Ishikawa (cell line): ENCODE results near the gene SLA2.

Source experiments
- CREB1 ChIP-seq: IDR thresholded peaks from 2 replicates; pipeline ENCODE4 v1.6.1; 2012; ENCODE audit warnings: low read depth
- EP300 ChIP-seq: IDR thresholded peaks from 2 replicates; pipeline ENCODE4 v1.6.1; 2012; ENCODE audit warnings: borderline replicate concordance
- RAD21 ChIP-seq: IDR thresholded peaks from 2 replicates; pipeline ENCODE4 v1.6.1; 2012; ENCODE audit warnings: low read depth
- TAF1 ChIP-seq: IDR thresholded peaks from 2 replicates; pipeline ENCODE4 v1.6.1; 2012; ENCODE audit warnings: low read depth, mild to moderate bottlenecking
- USF1 ChIP-seq: IDR thresholded peaks from 2 replicates; pipeline ENCODE4 v1.6.1; 2012
- YY1 ChIP-seq: IDR thresholded peaks from 2 replicates; pipeline ENCODE4 v1.6.1; 2012; ENCODE audit warnings: low read depth
- ZBTB7A ChIP-seq: IDR thresholded peaks from 2 replicates; pipeline ENCODE4 v1.6.1; 2012; ENCODE audit warnings: low read depth
- TF ChIP-seq, protein P1 (sequence below): IDR thresholded peaks from 2 replicates; pipeline ENCODE4 v1.6.1; 2012
- TF ChIP-seq, protein P2 (sequence below): IDR thresholded peaks from 2 replicates; pipeline ENCODE4 v1.6.1; 2012; ENCODE audit warnings: low read depth, mild to moderate bottlenecking

GRCh38 chr20:36676701-36677421, 30.9 kb upstream of the SLA2 start:
- TF ChIP-seq TAF1 (no peak), RAD21 (no peak), USF1 (no peak), ZBTB7A (no peak), CREB1 (no peak), YY1 (no peak), EP300 (no peak)
- TF ChIP-seq, protein P1, sequence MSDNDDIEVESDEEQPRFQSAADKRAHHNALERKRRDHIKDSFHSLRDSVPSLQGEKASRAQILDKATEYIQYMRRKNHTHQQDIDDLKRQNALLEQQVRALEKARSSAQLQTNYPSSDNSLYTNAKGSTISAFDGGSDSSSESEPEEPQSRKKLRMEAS, result no peak
- TF ChIP-seq, protein P2, sequence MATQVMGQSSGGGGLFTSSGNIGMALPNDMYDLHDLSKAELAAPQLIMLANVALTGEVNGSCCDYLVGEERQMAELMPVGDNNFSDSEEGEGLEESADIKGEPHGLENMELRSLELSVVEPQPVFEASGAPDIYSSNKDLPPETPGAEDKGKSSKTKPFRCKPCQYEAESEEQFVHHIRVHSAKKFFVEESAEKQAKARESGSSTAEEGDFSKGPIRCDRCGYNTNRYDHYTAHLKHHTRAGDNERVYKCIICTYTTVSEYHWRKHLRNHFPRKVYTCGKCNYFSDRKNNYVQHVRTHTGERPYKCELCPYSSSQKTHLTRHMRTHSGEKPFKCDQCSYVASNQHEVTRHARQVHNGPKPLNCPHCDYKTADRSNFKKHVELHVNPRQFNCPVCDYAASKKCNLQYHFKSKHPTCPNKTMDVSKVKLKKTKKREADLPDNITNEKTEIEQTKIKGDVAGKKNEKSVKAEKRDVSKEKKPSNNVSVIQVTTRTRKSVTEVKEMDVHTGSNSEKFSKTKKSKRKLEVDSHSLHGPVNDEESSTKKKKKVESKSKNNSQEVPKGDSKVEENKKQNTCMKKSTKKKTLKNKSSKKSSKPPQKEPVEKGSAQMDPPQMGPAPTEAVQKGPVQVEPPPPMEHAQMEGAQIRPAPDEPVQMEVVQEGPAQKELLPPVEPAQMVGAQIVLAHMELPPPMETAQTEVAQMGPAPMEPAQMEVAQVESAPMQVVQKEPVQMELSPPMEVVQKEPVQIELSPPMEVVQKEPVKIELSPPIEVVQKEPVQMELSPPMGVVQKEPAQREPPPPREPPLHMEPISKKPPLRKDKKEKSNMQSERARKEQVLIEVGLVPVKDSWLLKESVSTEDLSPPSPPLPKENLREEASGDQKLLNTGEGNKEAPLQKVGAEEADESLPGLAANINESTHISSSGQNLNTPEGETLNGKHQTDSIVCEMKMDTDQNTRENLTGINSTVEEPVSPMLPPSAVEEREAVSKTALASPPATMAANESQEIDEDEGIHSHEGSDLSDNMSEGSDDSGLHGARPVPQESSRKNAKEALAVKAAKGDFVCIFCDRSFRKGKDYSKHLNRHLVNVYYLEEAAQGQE, result no peak
